ENCODE measurements around the gene GRK1.
"Not testable (repeated sequence)": the region's sequence is repeated elsewhere in the genome, so short reads cannot be mapped to it uniquely, and the experiment has no call there.

Gene GRK1

DNA sequence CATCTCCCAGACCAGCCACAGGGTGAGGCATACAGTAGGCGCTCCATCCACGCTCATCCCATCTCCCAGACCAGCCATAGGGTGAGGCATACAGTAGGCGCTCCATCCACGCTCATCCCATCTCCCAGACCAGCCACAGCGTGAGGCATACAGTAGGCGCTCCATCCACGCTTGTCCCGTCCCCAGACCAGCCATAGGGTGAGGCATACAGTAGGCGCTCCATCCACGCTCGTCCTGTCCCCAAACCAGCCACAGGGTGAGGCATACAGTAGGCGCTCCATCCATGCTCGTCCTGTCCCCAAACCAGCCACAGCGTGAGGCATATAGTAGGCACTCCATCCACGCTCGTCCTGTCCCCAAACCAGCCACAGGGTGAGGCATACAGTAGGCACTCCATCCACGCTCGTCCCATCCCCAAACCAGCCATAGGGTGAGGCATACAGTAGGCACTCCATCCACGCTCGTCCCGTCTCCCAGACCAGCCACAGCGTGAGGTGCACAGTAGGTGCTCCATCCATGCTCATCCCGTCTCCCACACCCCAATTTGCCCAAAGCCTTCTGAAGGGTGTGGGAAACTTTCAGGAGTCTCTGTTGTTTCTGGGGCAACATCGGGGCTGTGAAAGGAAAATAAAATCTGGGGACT, 78.6 kb downstream of the GRK1 start:
- H3K4me1 ChIP-seq (ENCODE audit: control insufficient read depth, low read depth, low read length), result peaks cover 11% of the 10 kb centered on the region
- not testable (repeated sequence) for H3K27me3 ChIP-seq (ENCODE audit: control insufficient read depth, insufficient read depth, low read length); H3K36me3 ChIP-seq (ENCODE audit: control insufficient read depth, low read depth, low read length); H3K27ac ChIP-seq (ENCODE audit: low read length); H3K4me3 ChIP-seq (ENCODE audit: low read length); H3K9me3 ChIP-seq (ENCODE audit: control insufficient read depth, low read depth, low read length); H3K9ac ChIP-seq (ENCODE audit: low read length)

GRCh38 chr13:113746143-113746525, 79.1 kb downstream of the GRK1 start:
- Histone ChIP-seq H3K36me3 (ENCODE audit: control insufficient read depth, low read depth, low read length) (no peaks in the 10 kb centered on the region), H3K9me3 (ENCODE audit: control insufficient read depth, low read depth, low read length) (no peaks in the 10 kb centered on the region), H3K4me3 (ENCODE audit: low read length) (no peak overlapping the region), H3K27ac (ENCODE audit: low read length) (no peak overlapping the region), H3K9ac (ENCODE audit: low read length) (no peak overlapping the region), H3K4me1 (ENCODE audit: control insufficient read depth, low read depth, low read length) (peaks cover 11% of the 10 kb centered on the region), H3K27me3 (ENCODE audit: control insufficient read depth, insufficient read depth, low read length) (no peaks in the 10 kb centered on the region)

GRCh38 chr13:113746671-113747070, 79.7 kb downstream of the GRK1 start:
- H3K27ac ChIP-seq (ENCODE audit: low read length), result no peak overlapping the region
- H3K9me3 ChIP-seq (ENCODE audit: control insufficient read depth, low read depth, low read length), result no peaks in the 10 kb centered on the region
- peaks cover 8% of the 10 kb centered on the region for H3K4me1 ChIP-seq (ENCODE audit: control insufficient read depth, low read depth, low read length)
- H3K4me3 ChIP-seq (ENCODE audit: low read length), result no peak overlapping the region
- no peak overlapping the region for H3K9ac ChIP-seq (ENCODE audit: low read length)
- no peaks in the 10 kb centered on the region for H3K36me3 ChIP-seq (ENCODE audit: control insufficient read depth, low read depth, low read length)
- no peaks in the 10 kb centered on the region for H3K27me3 ChIP-seq (ENCODE audit: control insufficient read depth, insufficient read depth, low read length)

- no peaks in the 10 kb centered on the region for H3K27me3 ChIP-seq (ENCODE audit: control insufficient read depth, insufficient read depth, low read length)
- H3K4me1 ChIP-seq (ENCODE audit: control insufficient read depth, low read depth, low read length), result peaks cover under 1% of the 10 kb centered on the region
- no peaks in the 10 kb centered on the region for H3K9me3 ChIP-seq (ENCODE audit: control insufficient read depth, low read depth, low read length)
- H3K27ac ChIP-seq (ENCODE audit: low read length), result no peak overlapping the region
- no peaks in the 10 kb centered on the region for H3K36me3 ChIP-seq (ENCODE audit: control insufficient read depth, low read depth, low read length)
- no peak overlapping the region for H3K9ac ChIP-seq (ENCODE audit: low read length)
- no peak overlapping the region for H3K4me3 ChIP-seq (ENCODE audit: low read length)
Measured at GRCh38 chr13:113747291-113747833, 80.3 kb downstream of the GRK1 start.

GRCh38 chr13:113748101-113748861, 81.3 kb downstream of the GRK1 start:
- Histone ChIP-seq H3K4me1 (ENCODE audit: control insufficient read depth, low read depth, low read length) (no peaks in the 10 kb centered on the region), H3K27ac (ENCODE audit: low read length) (no peak overlapping the region), H3K27me3 (ENCODE audit: control insufficient read depth, insufficient read depth, low read length) (no peaks in the 10 kb centered on the region), H3K36me3 (ENCODE audit: control insufficient read depth, low read depth, low read length) (no peaks in the 10 kb centered on the region), H3K9ac (ENCODE audit: low read length) (no peak overlapping the region), H3K9me3 (ENCODE audit: control insufficient read depth, low read depth, low read length) (no peaks in the 10 kb centered on the region), H3K4me3 (ENCODE audit: low read length) (no peak overlapping the region)

DNA sequence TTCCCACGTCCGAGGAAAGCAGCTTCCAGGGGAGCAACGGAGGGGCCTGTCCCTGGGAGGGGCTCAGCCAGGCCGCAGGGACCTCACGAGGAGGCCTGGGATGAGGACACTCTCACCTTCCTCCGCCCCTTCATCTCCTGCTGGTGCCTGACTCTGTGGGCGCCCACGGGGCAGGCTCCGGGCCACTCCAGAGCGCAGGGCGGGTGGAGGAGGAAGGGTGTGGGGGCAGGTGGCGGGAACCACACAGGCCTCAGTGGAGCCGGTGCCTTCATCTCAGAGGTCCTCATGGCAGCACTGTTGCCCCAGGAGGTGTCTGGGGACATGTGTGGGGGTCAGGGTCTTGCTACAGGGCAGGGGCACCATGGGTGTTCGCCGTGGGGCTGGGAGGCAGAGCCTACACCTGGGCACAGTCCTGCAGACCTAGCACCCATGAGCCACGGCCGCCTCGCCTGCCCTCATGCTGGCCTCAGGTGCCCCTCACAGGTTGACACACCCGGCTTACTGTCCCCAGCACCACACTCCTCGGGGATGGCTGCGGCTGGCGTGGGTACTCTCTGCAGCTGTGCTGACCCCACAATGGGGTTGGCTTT, 81.9 kb downstream of the GRK1 start:
- no peak overlapping the region for H3K27ac ChIP-seq (ENCODE audit: low read length)
- no peak overlapping the region for H3K4me3 ChIP-seq (ENCODE audit: low read length)
- H3K27me3 ChIP-seq (ENCODE audit: control insufficient read depth, insufficient read depth, low read length), result no peaks in the 10 kb centered on the region
- H3K9me3 ChIP-seq (ENCODE audit: control insufficient read depth, low read depth, low read length), result no peaks in the 10 kb centered on the region
- no peaks in the 10 kb centered on the region for H3K36me3 ChIP-seq (ENCODE audit: control insufficient read depth, low read depth, low read length)
- no peak overlapping the region for H3K9ac ChIP-seq (ENCODE audit: low read length)
- no peaks in the 10 kb centered on the region for H3K4me1 ChIP-seq (ENCODE audit: control insufficient read depth, low read depth, low read length)

DNA sequence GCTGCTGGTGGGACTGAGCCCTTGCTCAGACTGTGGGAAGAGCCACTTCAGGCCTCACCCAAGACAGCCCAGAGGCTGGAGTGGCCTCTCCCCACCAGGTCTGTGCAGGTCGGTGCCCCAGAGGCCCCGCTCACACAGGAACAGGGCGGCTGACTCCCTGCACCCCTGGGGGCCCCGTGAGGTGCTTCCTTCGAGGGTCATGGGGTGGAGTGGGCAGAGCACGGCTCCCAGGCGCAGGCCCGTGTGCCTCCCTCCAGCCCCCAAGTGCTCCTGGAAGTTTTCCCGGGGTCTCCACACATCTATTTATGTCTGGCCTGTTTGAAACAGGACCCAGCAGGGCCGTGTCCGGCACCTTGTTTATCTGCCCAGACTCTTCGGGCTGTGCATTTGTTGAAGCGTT, 82.5 kb downstream of the GRK1 start:
- Histone ChIP-seq H3K27ac (ENCODE audit: low read length) (no peak overlapping the region), H3K36me3 (ENCODE audit: control insufficient read depth, low read depth, low read length) (no peaks in the 10 kb centered on the region), H3K27me3 (ENCODE audit: control insufficient read depth, insufficient read depth, low read length) (no peaks in the 10 kb centered on the region), H3K4me3 (ENCODE audit: low read length) (no peak overlapping the region), H3K4me1 (ENCODE audit: control insufficient read depth, low read depth, low read length) (no peaks in the 10 kb centered on the region), H3K9ac (ENCODE audit: low read length) (no peak overlapping the region), H3K9me3 (ENCODE audit: control insufficient read depth, low read depth, low read length) (no peaks in the 10 kb centered on the region)

- Histone ChIP-seq H3K4me1 (ENCODE audit: control insufficient read depth, low read depth, low read length) (no peaks in the 10 kb centered on the region), H3K4me3 (ENCODE audit: low read length) (no peak overlapping the region), H3K27ac (ENCODE audit: low read length) (no peak overlapping the region), H3K36me3 (ENCODE audit: control insufficient read depth, low read depth, low read length) (no peaks in the 10 kb centered on the region), H3K9ac (ENCODE audit: low read length) (no peak overlapping the region), H3K9me3 (ENCODE audit: control insufficient read depth, low read depth, low read length) (no peaks in the 10 kb centered on the region), H3K27me3 (ENCODE audit: control insufficient read depth, insufficient read depth, low read length) (no peaks in the 10 kb centered on the region)
Measured at GRCh38 chr13:113749967-113750366, 82.9 kb downstream of the GRK1 start.

DNA sequence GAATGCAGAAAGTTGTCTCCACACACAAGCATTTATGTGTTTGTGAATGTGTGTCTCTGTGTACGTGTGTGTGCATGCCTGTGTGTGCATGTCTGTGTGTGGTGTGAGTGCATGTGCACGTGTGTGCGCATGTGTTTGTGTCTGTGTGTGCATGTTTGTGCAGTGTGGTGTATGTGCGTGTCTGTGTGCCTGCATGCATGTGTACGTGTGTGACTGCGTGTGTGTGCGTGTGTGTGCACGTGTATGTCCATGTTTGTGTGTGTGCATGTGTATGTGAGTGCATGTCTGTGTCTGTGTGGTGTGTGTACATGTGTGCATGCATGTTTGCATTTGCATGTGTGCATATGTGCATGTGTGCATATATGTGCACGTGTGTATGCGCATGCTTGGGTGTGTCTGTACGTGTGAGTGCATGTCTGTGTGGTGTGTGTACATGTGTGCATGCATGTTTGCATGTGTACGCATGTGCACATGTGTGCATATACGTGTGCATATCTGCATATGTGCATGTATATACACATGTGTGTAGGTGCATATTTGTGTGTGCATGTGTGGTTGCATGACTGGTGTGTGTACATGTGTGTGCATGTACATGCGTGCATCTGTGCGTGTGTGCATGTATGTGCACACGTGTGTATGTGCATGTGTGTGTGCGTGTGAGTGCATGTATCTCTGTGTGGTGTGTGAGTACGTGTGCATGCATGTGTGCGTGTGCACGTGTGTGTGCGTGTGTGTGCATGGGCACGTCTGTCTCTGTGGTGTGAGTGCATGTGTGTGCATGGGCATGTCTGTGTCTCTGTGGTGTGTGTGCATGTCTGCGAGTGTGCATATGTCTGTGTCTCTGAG, 83.8 kb downstream of the GRK1 start:
- Histone ChIP-seq H3K4me1 (ENCODE audit: control insufficient read depth, low read depth, low read length) (no peaks in the 10 kb centered on the region), H3K36me3 (ENCODE audit: control insufficient read depth, low read depth, low read length) (no peaks in the 10 kb centered on the region), H3K9me3 (ENCODE audit: control insufficient read depth, low read depth, low read length) (no peaks in the 10 kb centered on the region), H3K27me3 (ENCODE audit: control insufficient read depth, insufficient read depth, low read length) (no peaks in the 10 kb centered on the region), H3K9ac (ENCODE audit: low read length) (no peak overlapping the region), H3K4me3 (ENCODE audit: low read length) (no peak overlapping the region), H3K27ac (ENCODE audit: low read length) (no peak overlapping the region)

DNA sequence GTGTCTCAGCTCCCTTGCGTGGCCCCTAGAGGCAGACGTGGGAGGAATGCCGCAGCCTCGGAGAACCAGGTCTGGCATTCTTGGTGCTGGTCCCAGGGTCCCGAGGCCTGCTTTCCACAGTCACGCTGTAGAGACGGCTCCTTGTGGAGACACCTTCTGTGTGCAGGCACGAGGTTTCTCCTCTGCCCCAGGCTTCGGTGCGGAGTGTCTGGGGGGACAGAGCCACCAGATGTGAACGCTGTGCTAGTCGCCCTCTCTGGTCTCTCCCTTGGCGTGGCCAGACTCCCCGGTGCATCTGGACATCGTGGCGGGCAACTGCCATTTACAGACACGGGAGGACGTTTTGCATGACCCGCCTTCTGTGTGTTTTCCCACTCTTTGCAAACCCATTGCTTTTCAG, 84.5 kb downstream of the GRK1 start:
- no peaks in the 10 kb centered on the region for H3K27me3 ChIP-seq (ENCODE audit: control insufficient read depth, insufficient read depth, low read length)
- H3K4me3 ChIP-seq (ENCODE audit: low read length), result no peak overlapping the region
- H3K36me3 ChIP-seq (ENCODE audit: control insufficient read depth, low read depth, low read length), result no peaks in the 10 kb centered on the region

More for the DNA sequence above, 84.5 kb downstream of the GRK1 start:
- Histone ChIP-seq H3K4me1 (ENCODE audit: control insufficient read depth, low read depth, low read length) (no peaks in the 10 kb centered on the region), H3K9me3 (ENCODE audit: control insufficient read depth, low read depth, low read length) (no peaks in the 10 kb centered on the region), H3K9ac (ENCODE audit: low read length) (no peak overlapping the region), H3K27ac (ENCODE audit: low read length) (no peak overlapping the region)
